Measurements from ENCODE around the gene KCNQ2.

Gene KCNQ2

GRCh38 chr20:63413963-63414684 is 58.3 kb downstream of the KCNQ2 start:
- Histone ChIP-seq H3K27me3 (ENCODE audit: insufficient read depth, poor library complexity, severe bottlenecking) (peaks cover 29% of the 10 kb centered on the region), H3K27ac (replicated peaks) (no peak overlapping the region), H3K4me3 (replicated peaks; ENCODE audit: insufficient read depth, low read length) (no peak overlapping the region)
- TF ChIP-seq GABPA (IDR thresholded peaks at IDR 0.05; ENCODE audit: low read depth) (no peak), REST (IDR thresholded peaks at IDR 0.05; ENCODE audit: insufficient replicate concordance, low read depth) (no peak), CTCF (IDR thresholded peaks at IDR 0.05; ENCODE audit: insufficient read depth, low read length) (no peak), POLR2AphosphoS5 (IDR thresholded peaks at IDR 0.05; ENCODE audit: low read depth) (no peak), SPI1 (IDR thresholded peaks at IDR 0.05; ENCODE audit: borderline replicate concordance, low read depth) (no peak)
- DNase-seq (ENCODE audit: low read depth in 1 of 2, low spot score in 1 of 2) = no peak

- DNase-seq (ENCODE audit: low read depth in 1 of 2, low spot score in 1 of 2) = no peak
- TF ChIP-seq POLR2AphosphoS5 (IDR thresholded peaks at IDR 0.05; ENCODE audit: low read depth) = no peak
- no peak for TF ChIP-seq SPI1 (IDR thresholded peaks at IDR 0.05; ENCODE audit: borderline replicate concordance, low read depth)
- no peak for TF ChIP-seq GABPA (IDR thresholded peaks at IDR 0.05; ENCODE audit: low read depth)
- H3K27me3 ChIP-seq (ENCODE audit: insufficient read depth, poor library complexity, severe bottlenecking) = peaks cover 26% of the 10 kb centered on the region
- H3K27ac ChIP-seq (replicated peaks) = no peak overlapping the region
- H3K4me3 ChIP-seq (replicated peaks; ENCODE audit: insufficient read depth, low read length) = no peak overlapping the region
These were observed 59.1 kb downstream of the KCNQ2 start for GRCh38 chr20:63413323-63413722.

GRCh38 chr20:63412889-63413288 is 59.6 kb downstream of the KCNQ2 start:
- H3K27ac ChIP-seq (replicated peaks) = no peak overlapping the region
- no peak for DNase-seq (ENCODE audit: low read depth in 1 of 2, low spot score in 1 of 2)
- H3K27me3 ChIP-seq (ENCODE audit: insufficient read depth, poor library complexity, severe bottlenecking) = peaks cover 24% of the 10 kb centered on the region
- TF ChIP-seq POLR2AphosphoS5 (IDR thresholded peaks at IDR 0.05; ENCODE audit: low read depth) (no peak), REST (IDR thresholded peaks at IDR 0.05; ENCODE audit: insufficient replicate concordance, low read depth) (no peak), GABPA (IDR thresholded peaks at IDR 0.05; ENCODE audit: low read depth) (no peak), SPI1 (IDR thresholded peaks at IDR 0.05; ENCODE audit: borderline replicate concordance, low read depth) (no peak), CTCF (IDR thresholded peaks at IDR 0.05; ENCODE audit: insufficient read depth, low read length) (no peak)
- H3K4me3 ChIP-seq (replicated peaks; ENCODE audit: insufficient read depth, low read length) = no peak overlapping the region

- no peak for TF ChIP-seq POLR2AphosphoS5 (IDR thresholded peaks at IDR 0.05; ENCODE audit: low read depth)
- no peak for TF ChIP-seq CTCF (IDR thresholded peaks at IDR 0.05; ENCODE audit: insufficient read depth, low read length)
- no peak for TF ChIP-seq REST (IDR thresholded peaks at IDR 0.05; ENCODE audit: insufficient replicate concordance, low read depth)
- TF ChIP-seq SPI1 (IDR thresholded peaks at IDR 0.05; ENCODE audit: borderline replicate concordance, low read depth) = no peak
- TF ChIP-seq GABPA (IDR thresholded peaks at IDR 0.05; ENCODE audit: low read depth) = no peak
- H3K27me3 ChIP-seq (ENCODE audit: insufficient read depth, poor library complexity, severe bottlenecking) = peaks cover 18% of the 10 kb centered on the region
- no peak for DNase-seq (ENCODE audit: low read depth in 1 of 2, low spot score in 1 of 2)
- H3K4me3 ChIP-seq (replicated peaks; ENCODE audit: insufficient read depth, low read length) = no peak overlapping the region
- no peak overlapping the region for H3K27ac ChIP-seq (replicated peaks)
These were observed 60.4 kb downstream of the KCNQ2 start for GRCh38 chr20:63411898-63412631.

Measured in HL-60 (cell line).